GM12878 (cell line): Measurements from ENCODE around the gene IFI6. TPM values are rescaled to one million over a fixed set of nuclear protein-coding genes. Genes with fewer than 3 reads are reported as not detected.

ENCODE experiments used
- CREB1 ChIP-seq: IDR thresholded peaks from 2 replicates; pipeline ENCODE4 v1.6.1; 2012; ENCODE audit warnings: low read depth, mild to moderate bottlenecking, inconsistent platforms
- DPF2 ChIP-seq: fragments of 450-650 bp; IDR thresholded peaks from 2 replicates; pipeline ENCODE4 v1.6.1; 2017; ENCODE audit warnings: mild to moderate bottlenecking
- E2F8 ChIP-seq: fragments of 450-650 bp; IDR thresholded peaks from 2 replicates; pipeline ENCODE4 v1.6.1; 2018; ENCODE audit warnings: mild to moderate bottlenecking, low read depth, moderate library complexity; ENCODE audit not compliant: partially characterized antibody
- ELK1 ChIP-seq: IDR thresholded peaks from 2 replicates; pipeline ENCODE4 v1.6.1; 2012; ENCODE audit warnings: low read depth, low read length, improper control_type of control experiment
- FOXK2 ChIP-seq: fragments of 450-650 bp; IDR thresholded peaks from 2 replicates; pipeline ENCODE4 v1.6.1; 2017; ENCODE audit warnings: mild to moderate bottlenecking, moderate library complexity
- FOXM1 ChIP-seq: IDR thresholded peaks from 2 replicates; pipeline ENCODE4 v1.6.1; 2012; ENCODE audit warnings: low read depth, mild to moderate bottlenecking, inconsistent platforms, low read length, moderate library complexity
- MYC ChIP-seq: IDR thresholded peaks from 2 replicates; pipeline ENCODE4 v1.6.1; 2011; ENCODE audit warnings: mild to moderate bottlenecking, low read length, moderate library complexity, inconsistent platforms; ENCODE audit not compliant: insufficient read depth, insufficient replicate concordance, insufficient read length, severe bottlenecking
- RB1 ChIP-seq: fragments of 450-650 bp; formaldehyde crosslinking; IDR thresholded peaks from 2 replicates; pipeline ENCODE4 v1.6.1; 2017; ENCODE audit warnings: mild to moderate bottlenecking, borderline replicate concordance
- SPI1 ChIP-seq: IDR thresholded peaks from 2 replicates; pipeline ENCODE4 v1.6.1; 2011; ENCODE audit warnings: low read depth, mild to moderate bottlenecking, low read length, moderate library complexity, borderline replicate concordance; ENCODE audit not compliant: insufficient read depth
- TARDBP ChIP-seq: IDR thresholded peaks from 2 replicates; pipeline ENCODE4 v1.6.1; 2016; ENCODE audit warnings: borderline replicate concordance
- ZNF622 ChIP-seq: fragments of 450-650 bp; IDR thresholded peaks from 2 replicates; pipeline ENCODE4 v1.6.1; 2017; ENCODE audit warnings: mild to moderate bottlenecking, inconsistent platforms
- polyA plus RNA-seq, 11 experiments: library from polyadenylated mRNA; depleted of rRNA in 4 of 11; unstranded in 6 of 11; stranded (reverse) in 5 of 11; fragments of >200 nt; fragmentation: Nextera tagmentation in 4 of 11; fragmentation: Illumina TruSeq in 1 of 11; extraction: Ambion mirVana in 4 of 11; extraction: Trizol in 1 of 11; gene quantifications; 1 replicate in 1 of 11; 2 replicates in 10 of 11; pipeline versions ENCODE4 v1.2.1 to v1.2.3, GENCODE V29; 2011 to 2016; ENCODE audit warnings: inconsistent platforms in 2 of 11, missing spikeins in 2 of 11, low read depth in 1 of 11
- total RNA-seq, 4 experiments: library from RNA; depleted of rRNA in 3 of 4; stranded (reverse); fragments of >200 nt in 3 of 4; fragmentation: Illumina TruSeq in 1 of 4; extraction: Trizol in 1 of 4; gene quantifications; 2 replicates each; pipeline versions ENCODE4 v1.2.1 to v1.2.3, GENCODE V29; 2013 to 2021
- TF ChIP-seq, protein P1 (sequence below): fragments of 450-650 bp; formaldehyde crosslinking; IDR thresholded peaks from 2 replicates; pipeline ENCODE4 v1.4.0; 2022; ENCODE audit warnings: mild to moderate bottlenecking, moderate library complexity
- TF ChIP-seq, protein P2 (sequence below): fragments of 450-650 bp; formaldehyde crosslinking; IDR thresholded peaks from 2 replicates; pipeline ENCODE4 v1.4.0; 2020; ENCODE audit warnings: mild to moderate bottlenecking, moderate library complexity
- TF ChIP-seq, protein P3 (sequence below): IDR thresholded peaks from 2 replicates; pipeline ENCODE4 v1.6.1; 2011; ENCODE audit warnings: borderline replicate concordance, low read depth, mild to moderate bottlenecking, moderate library complexity, low read length; ENCODE audit not compliant: insufficient read depth, poor library complexity, severe bottlenecking

The IFI6 gene
- total and polyA plus RNA-seq, 10 of the 15 experiments (the other 5 are each of a cell fraction or from before 2014, with no cell fraction given): 5.6 to 123 (median 69.0) TPM

- TF ChIP-seq, protein P1, sequence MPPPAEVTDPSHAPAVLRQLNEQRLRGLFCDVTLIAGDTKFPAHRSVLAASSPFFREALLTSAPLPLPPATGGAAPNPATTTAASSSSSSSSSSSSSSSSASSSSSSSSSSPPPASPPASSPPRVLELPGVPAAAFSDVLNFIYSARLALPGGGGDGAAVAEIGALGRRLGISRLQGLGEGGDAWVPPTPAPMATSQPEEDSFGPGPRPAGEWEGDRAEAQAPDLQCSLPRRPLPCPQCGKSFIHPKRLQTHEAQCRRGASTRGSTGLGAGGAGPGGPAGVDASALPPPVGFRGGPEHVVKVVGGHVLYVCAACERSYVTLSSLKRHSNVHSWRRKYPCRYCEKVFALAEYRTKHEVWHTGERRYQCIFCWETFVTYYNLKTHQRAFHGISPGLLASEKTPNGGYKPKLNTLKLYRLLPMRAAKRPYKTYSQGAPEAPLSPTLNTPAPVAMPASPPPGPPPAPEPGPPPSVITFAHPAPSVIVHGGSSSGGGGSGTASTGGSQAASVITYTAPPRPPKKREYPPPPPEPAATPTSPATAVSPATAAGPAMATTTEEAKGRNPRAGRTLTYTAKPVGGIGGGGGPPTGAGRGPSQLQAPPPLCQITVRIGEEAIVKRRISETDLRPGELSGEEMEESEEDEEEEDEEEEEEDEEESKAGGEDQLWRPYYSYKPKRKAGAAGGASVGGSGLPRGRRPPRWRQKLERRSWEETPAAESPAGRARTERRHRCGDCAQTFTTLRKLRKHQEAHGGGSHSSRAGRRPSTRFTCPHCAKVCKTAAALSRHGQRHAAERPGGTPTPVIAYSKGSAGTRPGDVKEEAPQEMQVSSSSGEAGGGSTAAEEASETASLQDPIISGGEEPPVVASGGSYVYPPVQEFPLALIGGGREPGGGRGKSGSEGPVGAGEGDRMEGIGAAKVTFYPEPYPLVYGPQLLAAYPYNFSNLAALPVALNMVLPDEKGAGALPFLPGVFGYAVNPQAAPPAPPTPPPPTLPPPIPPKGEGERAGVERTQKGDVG (CRISPR knock-in tag): no peak
- TF ChIP-seq, protein P2, sequence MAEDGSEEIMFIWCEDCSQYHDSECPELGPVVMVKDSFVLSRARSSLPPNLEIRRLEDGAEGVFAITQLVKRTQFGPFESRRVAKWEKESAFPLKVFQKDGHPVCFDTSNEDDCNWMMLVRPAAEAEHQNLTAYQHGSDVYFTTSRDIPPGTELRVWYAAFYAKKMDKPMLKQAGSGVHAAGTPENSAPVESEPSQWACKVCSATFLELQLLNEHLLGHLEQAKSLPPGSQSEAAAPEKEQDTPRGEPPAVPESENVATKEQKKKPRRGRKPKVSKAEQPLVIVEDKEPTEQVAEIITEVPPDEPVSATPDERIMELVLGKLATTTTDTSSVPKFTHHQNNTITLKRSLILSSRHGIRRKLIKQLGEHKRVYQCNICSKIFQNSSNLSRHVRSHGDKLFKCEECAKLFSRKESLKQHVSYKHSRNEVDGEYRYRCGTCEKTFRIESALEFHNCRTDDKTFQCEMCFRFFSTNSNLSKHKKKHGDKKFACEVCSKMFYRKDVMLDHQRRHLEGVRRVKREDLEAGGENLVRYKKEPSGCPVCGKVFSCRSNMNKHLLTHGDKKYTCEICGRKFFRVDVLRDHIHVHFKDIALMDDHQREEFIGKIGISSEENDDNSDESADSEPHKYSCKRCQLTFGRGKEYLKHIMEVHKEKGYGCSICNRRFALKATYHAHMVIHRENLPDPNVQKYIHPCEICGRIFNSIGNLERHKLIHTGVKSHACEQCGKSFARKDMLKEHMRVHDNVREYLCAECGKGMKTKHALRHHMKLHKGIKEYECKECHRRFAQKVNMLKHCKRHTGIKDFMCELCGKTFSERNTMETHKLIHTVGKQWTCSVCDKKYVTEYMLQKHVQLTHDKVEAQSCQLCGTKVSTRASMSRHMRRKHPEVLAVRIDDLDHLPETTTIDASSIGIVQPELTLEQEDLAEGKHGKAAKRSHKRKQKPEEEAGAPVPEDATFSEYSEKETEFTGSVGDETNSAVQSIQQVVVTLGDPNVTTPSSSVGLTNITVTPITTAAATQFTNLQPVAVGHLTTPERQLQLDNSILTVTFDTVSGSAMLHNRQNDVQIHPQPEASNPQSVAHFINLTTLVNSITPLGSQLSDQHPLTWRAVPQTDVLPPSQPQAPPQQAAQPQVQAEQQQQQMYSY (CRISPR knock-in tag): no peak
- TF ChIP-seq RB1 (no peak), FOXM1 (no peak), E2F8 (no peak), FOXK2 (no peak), SPI1 (no peak), ZNF622 (no peak), CREB1 (no peak), ELK1 (no peak), TARDBP (no peak), MYC (no peak), DPF2 (peak; percentile 61; the same call in 1 of the 2 replicates)
- TF ChIP-seq, protein P3, sequence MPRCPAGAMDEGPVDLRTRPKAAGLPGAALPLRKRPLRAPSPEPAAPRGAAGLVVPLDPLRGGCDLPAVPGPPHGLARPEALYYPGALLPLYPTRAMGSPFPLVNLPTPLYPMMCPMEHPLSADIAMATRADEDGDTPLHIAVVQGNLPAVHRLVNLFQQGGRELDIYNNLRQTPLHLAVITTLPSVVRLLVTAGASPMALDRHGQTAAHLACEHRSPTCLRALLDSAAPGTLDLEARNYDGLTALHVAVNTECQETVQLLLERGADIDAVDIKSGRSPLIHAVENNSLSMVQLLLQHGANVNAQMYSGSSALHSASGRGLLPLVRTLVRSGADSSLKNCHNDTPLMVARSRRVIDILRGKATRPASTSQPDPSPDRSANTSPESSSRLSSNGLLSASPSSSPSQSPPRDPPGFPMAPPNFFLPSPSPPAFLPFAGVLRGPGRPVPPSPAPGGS: no peak
Measured at GRCh38 chr1:27622828-27623227, 49.2 kb downstream of the IFI6 start (continued).
